Thyroid gland (tissue), 4 donors: ENCODE data around the gene NRROS. TPM values are rescaled to one million over a fixed set of nuclear protein-coding genes. Genes with fewer than 3 reads are reported as not detected.
A peak's percentile ranks its signal among the peaks of the same experiment; 100 is the strongest.

Experiments used
- DNase-seq, 2 donors: peaks; one replicate each; pipeline ENCODE4 v3.0.0-alpha.2; 2019
- H3K27ac ChIP-seq, 3 donors: fragments of 200-600 bp; sonication (generic); 1 replicate in 2 of 3; 2 replicates in 1 of 3; pipeline ENCODE4 v1.5.1; 2016 to 2019; ENCODE audit warnings: mild to moderate bottlenecking in 1 of 3, moderate library complexity in 1 of 3
- H3K27me3 ChIP-seq: fragments of 200-600 bp; sonication (generic); one replicate; pipeline ENCODE4 v1.5.1; 2019
- H3K36me3 ChIP-seq, 2 donors: fragments of 200-600 bp; sonication (generic); one replicate each; pipeline ENCODE4 v1.5.1; 2016 to 2019
- H3K4me1 ChIP-seq, 2 donors: fragments of 200-600 bp; sonication (generic); one replicate each; pipeline ENCODE4 v1.5.1; 2017 to 2019
- H3K4me3 ChIP-seq, 3 donors: fragments of 200-600 bp; sonication (generic); replicated peaks in 1 of 3; 1 replicate in 2 of 3; 2 replicates in 1 of 3; pipeline ENCODE4 v1.5.1; 2016; ENCODE audit warnings: mild to moderate bottlenecking in 1 of 3
- H3K9me3 ChIP-seq: fragments of 200-600 bp; sonication (generic); one replicate; pipeline ENCODE4 v1.5.1; 2017
- POLR2A ChIP-seq, 2 donors: fragments of 450-650 bp; IDR thresholded peaks; one replicate each; pipeline ENCODE4 v1.6.1; 2017; ENCODE audit warnings: antibody characterized with exemption in 2 of 2, mild to moderate bottlenecking in 2 of 2, moderate library complexity in 1 of 2
- WGBS, 2 donors: methylation state at CpG; one replicate each; pipeline ENCODE4 v1.1.5; 2017; 5-methylcytosine and 5-hydroxymethylcytosine counted together
- intact Hi-C: fragments of 100-400 bp; cut with DNase I; formaldehyde crosslinking; loops from one replicate; pipeline ENCODE4 v1.15.1; 2023
- total RNA-seq, 4 donors: library from RNA; depleted of rRNA; stranded (reverse); fragments of >200 nt; gene quantifications; one replicate each; pipeline ENCODE4 v1.2.3, GENCODE V29; 2016
- TF ChIP-seq, protein P1 (sequence below), 6 experiments: fragments of 200-600 bp in 3 of 6; fragments of 450-650 bp in 3 of 6; sonication (generic) in 3 of 6; IDR thresholded peaks; one replicate each; pipeline ENCODE4 v1.5.1; 2016 to 2019; ENCODE audit warnings: antibody characterized with exemption in 6 of 6, mild to moderate bottlenecking in 2 of 6, inconsistent platforms in 1 of 6, moderate library complexity in 1 of 6

The NRROS gene
- total RNA-seq, 4 donors from 2014 or later, result 1.2 to 3.9 (median 1.7) TPM

DNA sequence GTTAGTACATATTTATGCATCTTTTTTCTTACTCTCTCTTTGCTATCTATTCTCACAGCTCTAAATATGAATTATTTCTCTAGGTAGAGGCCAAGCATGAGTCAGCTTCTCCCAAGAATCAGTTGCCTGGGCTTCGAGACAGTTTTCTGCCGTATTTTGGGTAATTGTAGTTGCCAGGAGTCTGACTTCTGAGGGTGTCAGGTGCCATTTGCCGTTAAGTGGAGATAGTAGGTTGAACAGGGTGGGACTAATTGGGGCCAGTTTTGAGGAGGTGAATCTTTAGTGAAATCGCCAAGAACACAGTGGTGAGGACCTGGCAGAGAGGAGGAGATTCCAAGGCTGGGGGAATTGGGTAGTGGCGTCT is 7.8 kb upstream of the NRROS start:
- Histone ChIP-seq H3K27ac (peak overlapping the region in 2 of 3 donors; percentile 63 to 69), H3K9me3 (no peaks in the 10 kb centered on the region), H3K27me3 (no peaks in the 10 kb centered on the region), H3K4me3 (peak overlapping the region in 1 of 3 donors; percentile 57), H3K36me3 (no peaks in the 10 kb centered on the region), H3K4me1 (peaks cover 4 to 12% of the 10 kb centered on the region in 2 donors)
- intact Hi-C loops, result no loop called here
- TF ChIP-seq, protein P1, sequence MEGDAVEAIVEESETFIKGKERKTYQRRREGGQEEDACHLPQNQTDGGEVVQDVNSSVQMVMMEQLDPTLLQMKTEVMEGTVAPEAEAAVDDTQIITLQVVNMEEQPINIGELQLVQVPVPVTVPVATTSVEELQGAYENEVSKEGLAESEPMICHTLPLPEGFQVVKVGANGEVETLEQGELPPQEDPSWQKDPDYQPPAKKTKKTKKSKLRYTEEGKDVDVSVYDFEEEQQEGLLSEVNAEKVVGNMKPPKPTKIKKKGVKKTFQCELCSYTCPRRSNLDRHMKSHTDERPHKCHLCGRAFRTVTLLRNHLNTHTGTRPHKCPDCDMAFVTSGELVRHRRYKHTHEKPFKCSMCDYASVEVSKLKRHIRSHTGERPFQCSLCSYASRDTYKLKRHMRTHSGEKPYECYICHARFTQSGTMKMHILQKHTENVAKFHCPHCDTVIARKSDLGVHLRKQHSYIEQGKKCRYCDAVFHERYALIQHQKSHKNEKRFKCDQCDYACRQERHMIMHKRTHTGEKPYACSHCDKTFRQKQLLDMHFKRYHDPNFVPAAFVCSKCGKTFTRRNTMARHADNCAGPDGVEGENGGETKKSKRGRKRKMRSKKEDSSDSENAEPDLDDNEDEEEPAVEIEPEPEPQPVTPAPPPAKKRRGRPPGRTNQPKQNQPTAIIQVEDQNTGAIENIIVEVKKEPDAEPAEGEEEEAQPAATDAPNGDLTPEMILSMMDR (IDR thresholded peaks at IDR 0.05), result no peak
- no peak for TF ChIP-seq POLR2A (IDR thresholded peaks at IDR 0.05)
- 35 to 37% methylated on average over 5 of the region's 5 CpGs for WGBS, 2 donors
- no peak for DNase-seq

DNA sequence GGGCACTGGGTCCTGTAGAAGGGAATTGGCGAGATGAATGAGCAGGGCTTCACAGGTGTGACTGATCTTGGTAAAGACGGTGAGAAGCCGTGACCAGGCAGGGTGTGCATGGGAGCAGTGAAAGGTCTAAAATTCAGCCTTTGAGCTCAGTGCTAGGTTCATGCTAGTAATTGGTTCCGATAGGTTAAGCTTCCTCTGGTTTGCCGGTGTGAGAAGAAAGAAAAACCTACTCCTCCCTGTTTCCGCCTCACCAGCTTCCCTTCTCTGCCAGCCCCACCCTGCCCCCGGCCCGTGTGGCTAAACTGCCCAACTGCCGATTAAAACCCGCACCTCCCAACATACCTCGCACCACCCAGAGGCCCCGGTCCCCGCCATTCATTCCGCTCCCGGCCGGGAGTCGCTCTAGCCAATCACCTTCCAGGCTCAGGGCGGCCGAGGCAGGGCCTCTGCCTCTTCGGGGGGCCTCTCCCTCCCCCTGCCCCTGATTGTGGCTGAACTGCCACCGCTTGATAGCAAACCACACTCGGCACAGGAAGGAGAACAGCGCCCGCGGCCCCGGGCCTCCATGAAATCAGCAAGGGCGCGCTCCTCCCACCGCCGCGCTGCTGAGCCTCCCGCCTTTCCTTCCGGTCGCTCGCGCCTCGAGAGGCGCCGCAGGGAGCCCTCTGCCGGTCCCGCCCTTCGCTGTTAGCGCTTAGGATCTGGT is 7.3 kb upstream of the NRROS start:
- peak overlapping the region; percentile 57 to 69 (median 63) for H3K27ac ChIP-seq
- H3K4me3 ChIP-seq, result peak overlapping the region; percentile 10 to 65 (median 57)
- H3K4me1 ChIP-seq, result peaks cover 4 to 12% of the 10 kb centered on the region in 2 donors
- intact Hi-C loops, result no loop called here
- no peaks in the 10 kb centered on the region for H3K36me3 ChIP-seq
- peak in 1 of 2 donors; percentile 52 for TF ChIP-seq POLR2A (IDR thresholded peaks at IDR 0.05)
- TF ChIP-seq, protein P1 (IDR thresholded peaks at IDR 0.05), result peak in 2 of 6 experiments; percentile 20 to 41
- no peaks in the 10 kb centered on the region for H3K27me3 ChIP-seq
- peak; percentile 74 to 76 for DNase-seq
- no peaks in the 10 kb centered on the region for H3K9me3 ChIP-seq
- WGBS, 2 donors, result 1 to 2% methylated on average over 10 to 27 of the region's 43 CpGs

DNA sequence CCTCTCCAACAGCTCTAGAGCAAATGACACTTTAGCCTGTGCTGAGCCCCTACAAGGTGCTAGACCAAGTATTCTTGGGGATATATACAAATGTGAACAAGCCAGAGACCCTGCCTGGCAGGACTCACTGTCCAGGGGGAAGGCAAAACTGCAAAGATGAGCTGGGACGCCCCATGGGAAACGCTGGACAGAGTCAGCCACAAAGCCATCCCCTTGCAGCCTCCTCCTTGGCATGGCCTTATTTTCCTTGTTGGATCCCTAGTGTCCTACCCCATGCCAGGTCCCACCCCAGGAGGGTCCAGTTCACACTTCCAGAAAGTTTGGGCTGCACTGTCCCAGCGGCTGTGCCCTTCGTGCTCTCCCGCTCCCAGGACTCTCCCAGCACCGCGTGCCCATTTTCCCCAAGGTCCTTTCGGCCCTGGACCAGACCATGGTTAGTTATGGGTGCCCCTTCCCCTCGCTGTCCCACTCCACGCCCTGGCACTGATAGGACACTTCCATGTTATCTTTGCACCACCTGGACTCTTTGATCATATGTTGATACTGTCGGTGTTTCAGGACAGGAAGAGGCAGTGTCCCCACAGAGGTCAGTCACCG is 5.8 kb upstream of the NRROS start:
- peaks cover 4 to 12% of the 10 kb centered on the region in 2 donors for H3K4me1 ChIP-seq
- no peak overlapping the region for H3K27ac ChIP-seq
- DNase-seq, result no peak
- intact Hi-C loops, result no loop called here
- no peaks in the 10 kb centered on the region for H3K36me3 ChIP-seq
- no peaks in the 10 kb centered on the region for H3K9me3 ChIP-seq
- H3K27me3 ChIP-seq, result no peaks in the 10 kb centered on the region
- H3K4me3 ChIP-seq, result no peak overlapping the region
- WGBS, 2 donors, result 93 to 95% methylated on average over 11 to 12 of the region's 12 CpGs
- no peak for TF ChIP-seq POLR2A (IDR thresholded peaks at IDR 0.05)
- TF ChIP-seq, protein P1 (IDR thresholded peaks at IDR 0.05), result no peak

DNA sequence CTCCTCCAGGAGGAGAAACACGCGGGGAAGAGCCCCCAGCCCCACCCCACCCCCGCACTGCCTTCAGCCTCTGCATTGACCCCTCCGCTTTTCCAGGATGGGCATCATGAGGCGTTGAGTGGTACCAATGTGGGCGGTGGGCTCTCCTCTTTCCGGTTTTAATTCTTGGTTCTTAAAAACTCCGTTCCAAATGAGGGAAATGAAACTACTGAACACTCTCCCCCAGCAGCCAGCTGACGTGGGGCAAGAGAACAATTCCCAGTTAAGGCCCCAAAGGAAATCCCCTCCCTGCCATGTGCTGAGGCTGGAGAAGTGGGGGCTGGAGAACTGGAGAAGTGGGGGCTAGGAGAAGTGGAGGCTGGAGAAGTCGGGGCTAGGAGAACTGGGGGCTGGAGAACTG is 5.3 kb upstream of the NRROS start:
- Histone ChIP-seq H3K27me3 (no peaks in the 10 kb centered on the region), H3K36me3 (no peaks in the 10 kb centered on the region), H3K27ac (no peak overlapping the region), H3K9me3 (no peaks in the 10 kb centered on the region), H3K4me1 (peaks cover 7 to 17% of the 10 kb centered on the region in 2 donors), H3K4me3 (no peak overlapping the region)
- intact Hi-C loops, result no loop called here
- 73% methylated on average over 9 to 10 of the region's 10 CpGs for WGBS, 2 donors
- DNase-seq, result no peak
- TF ChIP-seq, protein P1 (IDR thresholded peaks at IDR 0.05), result no peak
- no peak for TF ChIP-seq POLR2A (IDR thresholded peaks at IDR 0.05)

DNA sequence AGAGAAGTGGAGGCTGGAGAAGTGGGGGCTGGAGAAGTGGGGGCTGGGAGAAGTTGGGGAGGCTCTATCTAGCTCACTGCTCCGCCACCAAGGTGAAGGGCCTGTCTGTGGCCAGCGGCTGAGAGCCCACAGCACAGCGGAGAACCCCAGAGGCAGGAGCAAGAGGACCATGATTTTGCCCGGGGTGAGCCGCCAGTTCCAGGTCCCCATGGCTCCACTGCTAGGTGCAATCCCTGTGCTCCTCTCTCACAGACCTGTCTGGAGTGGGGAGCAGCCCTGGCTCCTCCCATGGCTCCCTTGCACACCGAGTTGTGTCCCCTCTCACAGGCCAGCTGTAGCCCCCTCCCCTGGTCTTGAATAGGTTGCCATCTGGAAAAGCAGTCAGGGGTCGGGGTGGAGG is 4.7 kb upstream of the NRROS start:
- Histone ChIP-seq H3K4me3 (no peak overlapping the region), H3K36me3 (no peaks in the 10 kb centered on the region), H3K27me3 (no peaks in the 10 kb centered on the region), H3K4me1 (peaks cover 14 to 23% of the 10 kb centered on the region in 2 donors), H3K27ac (no peak overlapping the region), H3K9me3 (no peaks in the 10 kb centered on the region)
- no peak for DNase-seq
- TF ChIP-seq, protein P1 (IDR thresholded peaks at IDR 0.05), result no peak
- no peak for TF ChIP-seq POLR2A (IDR thresholded peaks at IDR 0.05)
- intact Hi-C loops, result no loop called here
- WGBS, 2 donors, result 79 to 86% methylated on average over 7 of the region's 7 CpGs
